ENCODE measurements around the gene NTRK3. TPM values are rescaled to one million over a fixed set of nuclear protein-coding genes. Genes with fewer than 3 reads are reported as not detected.
"Not testable (repeated sequence)": the region's sequence is repeated elsewhere in the genome, so short reads cannot be mapped to it uniquely, and the experiment has no call there.

The NTRK3 gene
- total RNA-seq, 2 donors from 2014 or later: 4.2 to 7.2 TPM

- 49% methylated on average over 9 of the region's 9 CpGs for WGBS
- Histone ChIP-seq H3K4me3 (no peak overlapping the region), H3K4me1 (replicated peaks) (peaks cover 4% of the 10 kb centered on the region), H3K36me3 (no peaks in the 10 kb centered on the region), H3K27me3 (replicated peaks; ENCODE audit: insufficient read depth) (no peaks in the 10 kb centered on the region), H3K9me3 (no peaks in the 10 kb centered on the region), H3K27ac (no peak overlapping the region)
- intact Hi-C loops (cut with DNase I): no loop called here
- TF ChIP-seq, protein P1, sequence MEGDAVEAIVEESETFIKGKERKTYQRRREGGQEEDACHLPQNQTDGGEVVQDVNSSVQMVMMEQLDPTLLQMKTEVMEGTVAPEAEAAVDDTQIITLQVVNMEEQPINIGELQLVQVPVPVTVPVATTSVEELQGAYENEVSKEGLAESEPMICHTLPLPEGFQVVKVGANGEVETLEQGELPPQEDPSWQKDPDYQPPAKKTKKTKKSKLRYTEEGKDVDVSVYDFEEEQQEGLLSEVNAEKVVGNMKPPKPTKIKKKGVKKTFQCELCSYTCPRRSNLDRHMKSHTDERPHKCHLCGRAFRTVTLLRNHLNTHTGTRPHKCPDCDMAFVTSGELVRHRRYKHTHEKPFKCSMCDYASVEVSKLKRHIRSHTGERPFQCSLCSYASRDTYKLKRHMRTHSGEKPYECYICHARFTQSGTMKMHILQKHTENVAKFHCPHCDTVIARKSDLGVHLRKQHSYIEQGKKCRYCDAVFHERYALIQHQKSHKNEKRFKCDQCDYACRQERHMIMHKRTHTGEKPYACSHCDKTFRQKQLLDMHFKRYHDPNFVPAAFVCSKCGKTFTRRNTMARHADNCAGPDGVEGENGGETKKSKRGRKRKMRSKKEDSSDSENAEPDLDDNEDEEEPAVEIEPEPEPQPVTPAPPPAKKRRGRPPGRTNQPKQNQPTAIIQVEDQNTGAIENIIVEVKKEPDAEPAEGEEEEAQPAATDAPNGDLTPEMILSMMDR (IDR thresholded peaks at IDR 0.05): no peak
- no peak for TF ChIP-seq POLR2A (IDR thresholded peaks at IDR 0.05)
- TF ChIP-seq POLR2AphosphoS5 (IDR thresholded peaks at IDR 0.05): no peak
- no peak for DNase-seq (ENCODE audit: low spot score)
Measured at GRCh38 chr15:88036154-88036839, 220.2 kb downstream of the NTRK3 start.

DNA sequence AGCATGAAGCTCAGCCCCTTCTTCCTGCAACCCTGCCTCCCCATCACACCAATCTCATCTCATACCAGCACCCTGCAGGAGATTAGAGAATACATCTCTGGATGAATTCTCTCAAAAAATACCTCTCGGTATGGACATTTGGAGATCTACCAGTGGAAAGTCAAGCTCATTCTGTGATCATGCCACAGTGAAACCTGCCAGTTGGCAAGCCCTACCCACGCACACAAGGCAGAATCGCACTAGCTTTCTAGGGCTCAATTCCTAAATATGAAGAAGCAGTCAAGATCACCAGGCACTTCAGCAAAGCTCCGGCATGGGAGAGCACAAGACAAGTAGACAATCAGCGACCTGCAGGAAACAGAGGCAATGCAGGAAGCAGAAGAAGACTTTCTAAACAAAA, 221.2 kb downstream of the NTRK3 start:
- Histone ChIP-seq H3K4me3 (no peak overlapping the region), H3K36me3 (no peaks in the 10 kb centered on the region), H3K27me3 (replicated peaks; ENCODE audit: insufficient read depth) (no peaks in the 10 kb centered on the region), H3K27ac (no peak overlapping the region), H3K9me3 (no peaks in the 10 kb centered on the region), H3K4me1 (replicated peaks) (peaks cover 4% of the 10 kb centered on the region)
- no peak for DNase-seq (ENCODE audit: low spot score)
- TF ChIP-seq POLR2AphosphoS5 (IDR thresholded peaks at IDR 0.05) (no peak), POLR2A (IDR thresholded peaks at IDR 0.05) (no peak)
- TF ChIP-seq, protein P1 (IDR thresholded peaks at IDR 0.05): no peak
- WGBS: 73% methylated on average over 5 of the region's 5 CpGs
- intact Hi-C loops (cut with DNase I): no loop called here

GRCh38 chr15:88033421-88033820, 223.1 kb downstream of the NTRK3 start:
- H3K36me3 ChIP-seq; H3K27ac ChIP-seq; H3K9me3 ChIP-seq; H3K27me3 ChIP-seq (replicated peaks; ENCODE audit: insufficient read depth); intact Hi-C loops (cut with DNase I); H3K4me3 ChIP-seq; DNase-seq (ENCODE audit: low spot score); H3K4me1 ChIP-seq (replicated peaks): not testable (repeated sequence)
- 92% methylated on average over 5 of the region's 5 CpGs for WGBS

GRCh38 chr15:88032787-88033186, 223.8 kb downstream of the NTRK3 start:
- intact Hi-C loops (cut with DNase I): no loop called here
- WGBS: 93% methylated on average over 13 of the region's 13 CpGs
- Histone ChIP-seq H3K9me3 (no peaks in the 10 kb centered on the region), H3K27me3 (replicated peaks; ENCODE audit: insufficient read depth) (no peaks in the 10 kb centered on the region), H3K27ac (no peak overlapping the region), H3K4me1 (replicated peaks) (no peaks in the 10 kb centered on the region), H3K4me3 (no peak overlapping the region), H3K36me3 (no peaks in the 10 kb centered on the region)
- TF ChIP-seq, protein P1 (IDR thresholded peaks at IDR 0.05): no peak
- TF ChIP-seq POLR2A (IDR thresholded peaks at IDR 0.05): no peak
- TF ChIP-seq POLR2AphosphoS5 (IDR thresholded peaks at IDR 0.05): no peak
- no peak for DNase-seq (ENCODE audit: low spot score)

DNA sequence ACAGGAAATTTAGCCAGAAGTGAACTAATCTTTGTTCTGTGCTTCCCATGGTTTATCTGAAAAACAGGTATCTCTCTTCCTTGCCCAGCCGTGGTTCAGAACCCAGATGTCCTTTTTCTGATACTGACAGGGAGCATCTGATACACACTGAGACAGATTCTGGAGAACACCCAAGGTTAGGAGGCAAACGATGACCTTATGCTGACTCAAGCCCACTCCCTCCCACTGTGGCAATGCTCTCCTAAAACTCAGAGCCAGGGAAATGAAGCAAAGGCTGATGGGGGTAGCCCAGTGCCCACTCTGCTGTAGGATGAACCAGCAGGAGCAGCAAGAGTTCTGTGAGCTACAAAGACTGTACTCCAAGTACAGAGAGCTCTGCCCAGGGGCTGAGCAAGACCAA, 225.1 kb downstream of the NTRK3 start:
- no peak overlapping the region for H3K4me3 ChIP-seq
- no peaks in the 10 kb centered on the region for H3K9me3 ChIP-seq
- no peak for TF ChIP-seq POLR2A (IDR thresholded peaks at IDR 0.05)
- TF ChIP-seq, protein P1 (IDR thresholded peaks at IDR 0.05): no peak
- WGBS: 83% methylated on average over 2 of the region's 2 CpGs
- no peaks in the 10 kb centered on the region for H3K27me3 ChIP-seq (replicated peaks; ENCODE audit: insufficient read depth)
- no peak overlapping the region for H3K27ac ChIP-seq
- intact Hi-C loops (cut with DNase I): no loop called here
- DNase-seq (ENCODE audit: low spot score): no peak
- H3K36me3 ChIP-seq: no peaks in the 10 kb centered on the region
- H3K4me1 ChIP-seq (replicated peaks): no peaks in the 10 kb centered on the region

Data from prostate gland (tissue), 2 donors.